Uterus (tissue), 2 donors: ENCODE results near the gene POMT1.

Experiments used
- CTCF ChIP-seq, 4 experiments: fragments of 200-600 bp in 2 of 4; fragments of 450-650 bp in 2 of 4; sonication (generic) in 2 of 4; IDR thresholded peaks; one replicate each; pipeline ENCODE4 v1.5.1; 2016 to 2019; ENCODE audit warnings: antibody characterized with exemption in 4 of 4, mild to moderate bottlenecking in 2 of 4, moderate library complexity in 1 of 4
- POLR2A ChIP-seq, 2 donors: fragments of 450-650 bp; IDR thresholded peaks; one replicate each; pipeline ENCODE4 v1.6.1; 2016; ENCODE audit warnings: antibody characterized with exemption in 2 of 2, mild to moderate bottlenecking in 1 of 2, moderate library complexity in 1 of 2

GRCh38 chr9:131490514-131490913 lies 12.2 kb upstream of the POMT1 start:
- TF ChIP-seq CTCF (IDR thresholded peaks at IDR 0.05) (no peak), POLR2A (IDR thresholded peaks at IDR 0.05) (no peak)
